ENCODE results near the gene KLC1. TPM values are rescaled to one million over a fixed set of nuclear protein-coding genes. Genes with fewer than 3 reads are reported as not detected.

Gene KLC1
- total RNA-seq, 1 experiment from 2014 or later, result 216 TPM

DNA sequence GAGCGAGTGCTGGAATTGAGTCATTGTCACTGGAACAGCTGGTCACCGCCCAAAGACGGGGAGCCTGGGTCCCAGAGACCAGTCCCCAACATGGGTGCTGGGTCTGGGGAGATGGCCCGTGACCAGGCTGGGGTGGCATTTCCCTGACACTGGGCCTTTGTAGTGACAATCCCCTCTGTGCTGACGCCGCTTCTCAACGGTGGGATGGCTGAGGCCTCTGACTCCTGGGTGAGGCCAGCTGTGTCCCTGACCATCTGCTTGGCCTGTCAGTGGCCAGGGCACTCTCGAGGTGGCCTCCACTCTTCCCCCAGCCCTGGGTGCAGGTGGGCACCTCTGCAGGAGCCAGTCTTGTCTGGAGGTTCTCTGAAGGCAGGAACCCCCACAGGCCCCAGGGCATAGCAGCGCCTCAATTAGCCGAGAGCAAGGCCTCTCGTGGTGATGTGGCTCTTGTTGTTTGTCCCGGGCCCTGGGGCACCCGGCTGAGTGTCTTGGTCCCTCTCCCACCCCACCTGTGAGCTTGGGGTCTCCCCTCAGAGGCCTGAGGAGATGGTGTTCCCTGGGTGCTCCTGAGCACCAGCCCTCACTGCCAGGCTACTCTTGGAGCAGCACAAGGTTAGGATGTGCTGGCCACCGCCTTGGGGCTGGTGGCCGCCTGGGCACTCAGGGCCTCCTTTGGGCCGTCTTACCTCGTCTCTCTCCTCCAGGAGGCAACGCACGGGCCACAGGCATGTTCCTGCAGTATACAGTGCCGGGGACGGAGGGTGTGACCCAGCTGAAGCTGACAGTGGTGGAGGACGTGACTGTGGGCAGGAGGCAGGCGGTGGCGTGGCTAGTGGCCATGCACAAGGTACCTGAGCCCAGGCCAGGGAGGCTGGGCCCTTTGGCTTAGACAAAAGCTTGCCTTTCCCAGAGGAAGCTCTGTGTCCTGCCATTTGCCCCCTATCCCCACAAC lies 103.2 kb downstream of the KLC1 start:
- intact Hi-C loops (cut with micrococcal nuclease), result no loop called here
- no peaks in the 10 kb centered on the region for H3K4me1 Mint-ChIP-seq (ENCODE audit: insufficient read depth, unreplicated experiment)
- DNase-seq (ENCODE audit: unreplicated experiment), result no peak
- no TSS peak for BruUV-seq (replicated peaks)
- H3K4me3 Mint-ChIP-seq (ENCODE audit: unreplicated experiment), result no peak overlapping the region
- CTCF ChIA-PET, result interaction anchor here (0.5 kb wide), 1 partner anchor 492 kb away, joined by 3 read pairs; no protein-coding TSS in a partner anchor
- H3K9me3 Mint-ChIP-seq (ENCODE audit: unreplicated experiment), result no peaks in the 10 kb centered on the region
- TF ChIP-seq, protein P1, sequence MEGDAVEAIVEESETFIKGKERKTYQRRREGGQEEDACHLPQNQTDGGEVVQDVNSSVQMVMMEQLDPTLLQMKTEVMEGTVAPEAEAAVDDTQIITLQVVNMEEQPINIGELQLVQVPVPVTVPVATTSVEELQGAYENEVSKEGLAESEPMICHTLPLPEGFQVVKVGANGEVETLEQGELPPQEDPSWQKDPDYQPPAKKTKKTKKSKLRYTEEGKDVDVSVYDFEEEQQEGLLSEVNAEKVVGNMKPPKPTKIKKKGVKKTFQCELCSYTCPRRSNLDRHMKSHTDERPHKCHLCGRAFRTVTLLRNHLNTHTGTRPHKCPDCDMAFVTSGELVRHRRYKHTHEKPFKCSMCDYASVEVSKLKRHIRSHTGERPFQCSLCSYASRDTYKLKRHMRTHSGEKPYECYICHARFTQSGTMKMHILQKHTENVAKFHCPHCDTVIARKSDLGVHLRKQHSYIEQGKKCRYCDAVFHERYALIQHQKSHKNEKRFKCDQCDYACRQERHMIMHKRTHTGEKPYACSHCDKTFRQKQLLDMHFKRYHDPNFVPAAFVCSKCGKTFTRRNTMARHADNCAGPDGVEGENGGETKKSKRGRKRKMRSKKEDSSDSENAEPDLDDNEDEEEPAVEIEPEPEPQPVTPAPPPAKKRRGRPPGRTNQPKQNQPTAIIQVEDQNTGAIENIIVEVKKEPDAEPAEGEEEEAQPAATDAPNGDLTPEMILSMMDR (IDR thresholded peaks at IDR 0.05; ENCODE audit: unreplicated experiment), result no peak
- H3K27ac Mint-ChIP-seq (ENCODE audit: low read depth, unreplicated experiment), result no peak overlapping the region
- peaks cover 47% of the 10 kb centered on the region for H3K36me3 Mint-ChIP-seq (ENCODE audit: insufficient read depth, unreplicated experiment)
- H3K27me3 Mint-ChIP-seq (ENCODE audit: insufficient read depth, unreplicated experiment), result no peaks in the 10 kb centered on the region
- POLR2A ChIA-PET, result no interaction called here

DNA sequence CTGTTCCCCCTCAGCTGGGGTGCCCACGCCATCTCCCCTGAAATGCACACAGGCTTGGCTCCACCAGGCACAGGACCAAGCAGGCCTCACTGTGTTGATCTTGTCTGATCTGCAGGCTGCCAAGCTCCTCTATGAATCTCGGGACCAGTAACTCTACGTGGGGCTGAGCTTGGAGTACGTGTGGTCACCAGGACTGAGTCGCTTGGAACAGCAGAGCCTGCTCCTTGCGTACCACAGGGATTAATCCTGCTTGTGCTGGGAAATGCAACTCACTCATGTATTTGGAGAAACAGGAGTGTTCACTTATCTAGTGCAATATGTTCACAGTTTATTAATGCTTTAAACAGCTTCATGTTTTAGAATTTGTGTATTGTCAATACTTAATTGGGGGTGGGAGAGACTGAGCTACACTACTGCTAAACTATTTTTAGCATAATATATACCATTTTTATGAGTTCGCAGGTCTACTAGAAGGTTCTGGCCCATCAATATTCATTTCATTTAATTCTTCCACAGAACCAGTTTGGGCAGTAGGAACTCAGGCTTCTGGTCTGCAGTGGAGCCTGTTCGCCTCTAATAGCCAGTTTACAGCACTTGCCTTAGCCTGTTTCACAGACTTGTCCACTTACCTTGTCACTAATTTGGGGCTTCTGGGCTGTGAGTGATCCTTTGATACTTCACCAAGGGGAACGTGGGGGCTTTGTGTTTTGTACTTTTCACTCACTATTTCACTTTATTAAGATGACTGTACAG lies 104.0 kb downstream of the KLC1 start:
- Mint-ChIP-seq H3K27me3 (ENCODE audit: insufficient read depth, unreplicated experiment) (no peaks in the 10 kb centered on the region), H3K27ac (ENCODE audit: low read depth, unreplicated experiment) (no peak overlapping the region), H3K4me3 (ENCODE audit: unreplicated experiment) (no peak overlapping the region), H3K36me3 (ENCODE audit: insufficient read depth, unreplicated experiment) (peaks cover 56% of the 10 kb centered on the region), H3K4me1 (ENCODE audit: insufficient read depth, unreplicated experiment) (no peaks in the 10 kb centered on the region), H3K9me3 (ENCODE audit: unreplicated experiment) (no peaks in the 10 kb centered on the region)
- POLR2A ChIA-PET, result interaction anchor here (1.2 kb wide), 1 partner anchor 11 kb away, joined by 6 read pairs; no protein-coding TSS in a partner anchor
- TF ChIP-seq, protein P1 (IDR thresholded peaks at IDR 0.05; ENCODE audit: unreplicated experiment), result no peak
- CTCF ChIA-PET, result no interaction called here
- TSS peak; percentile 74 for BruUV-seq (replicated peaks)
- DNase-seq (ENCODE audit: unreplicated experiment), result no peak
- intact Hi-C loops (cut with micrococcal nuclease), result no loop called here

DNA sequence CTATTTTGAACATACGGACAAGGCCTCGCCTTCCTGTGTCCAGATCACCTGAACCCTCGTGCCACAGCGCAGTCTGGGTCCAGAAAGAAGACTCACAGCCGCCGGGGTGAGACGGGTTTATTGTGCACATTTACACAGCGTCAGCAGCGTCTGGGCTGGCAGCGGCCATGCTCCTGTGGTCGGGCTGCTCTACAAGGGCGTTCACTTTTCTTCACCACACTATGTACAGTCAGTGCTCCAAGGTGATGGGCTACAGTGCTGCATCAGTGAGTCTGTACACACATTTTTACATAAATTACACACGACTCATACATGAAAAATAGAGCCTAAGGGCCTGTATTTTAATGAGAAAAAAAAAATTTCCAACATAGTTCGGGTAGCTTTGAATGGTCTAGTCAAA lies 104.6 kb downstream of the KLC1 start:
- ChIA-PET CTCF (interaction anchor here (0.6 to 0.8 kb wide), 3 partner anchors 9 to 163 kb away, joined by 3 to 4 read pairs (median 3); no protein-coding TSS in a partner anchor), POLR2A (interaction anchor here (1.2 kb wide), 1 partner anchor 11 kb away, joined by 6 read pairs; no protein-coding TSS in a partner anchor)
- no peak overlapping the region for H3K27ac Mint-ChIP-seq (ENCODE audit: low read depth, unreplicated experiment)
- BruUV-seq (replicated peaks), result no TSS peak
- intact Hi-C loops (cut with micrococcal nuclease), result no loop called here
- no peaks in the 10 kb centered on the region for H3K4me1 Mint-ChIP-seq (ENCODE audit: insufficient read depth, unreplicated experiment)
- DNase-seq (ENCODE audit: unreplicated experiment), result no peak
- no peaks in the 10 kb centered on the region for H3K27me3 Mint-ChIP-seq (ENCODE audit: insufficient read depth, unreplicated experiment)
- H3K9me3 Mint-ChIP-seq (ENCODE audit: unreplicated experiment), result no peaks in the 10 kb centered on the region
- H3K36me3 Mint-ChIP-seq (ENCODE audit: insufficient read depth, unreplicated experiment), result peaks cover 60% of the 10 kb centered on the region
- TF ChIP-seq, protein P1 (IDR thresholded peaks at IDR 0.05; ENCODE audit: unreplicated experiment), result no peak
- no peak overlapping the region for H3K4me3 Mint-ChIP-seq (ENCODE audit: unreplicated experiment)

Data from MCF 10A (cell line).